H1 (cell line): ENCODE results near the gene FXN.

ENCODE experiments used
- BCL11A ChIP-seq, 2 experiments: IDR thresholded peaks; one replicate each; pipeline ENCODE4 v1.6.1; 2011; ENCODE audit warnings: low read depth in 2 of 2, low read length in 2 of 2, mild to moderate bottlenecking in 2 of 2
- CEBPB ChIP-seq: IDR thresholded peaks from 2 replicates; pipeline ENCODE4 v1.6.1; 2012; ENCODE audit warnings: low read depth, low read length
- CHD1 ChIP-seq: IDR thresholded peaks from 2 replicates; pipeline ENCODE4 v1.6.1; 2012; ENCODE audit warnings: low read depth, low read length, improper control_type of control experiment
- CTCF ChIP-seq, 3 experiments: IDR thresholded peaks; 1 replicate in 2 of 3; 2 replicates in 1 of 3; pipeline versions ENCODE4 v1.5.1 to v1.6.1; 2011; ENCODE audit warnings: low read length in 3 of 3, mild to moderate bottlenecking in 3 of 3, inconsistent platforms in 2 of 3, low read depth in 1 of 3, moderate library complexity in 1 of 3; ENCODE audit not compliant: insufficient read depth in 1 of 3; ENCODE audit errors: control extremely low read depth in 1 of 3
- EZH2 ChIP-seq: fragments of 200-600 bp; sonication (generic); IDR thresholded peaks from 2 replicates; pipeline ENCODE4 v1.7.1; 2012; ENCODE audit warnings: low read depth, mild to moderate bottlenecking, moderate library complexity, low read length, inconsistent platforms; ENCODE audit not compliant: severe bottlenecking
- POLR2A ChIP-seq, 2 experiments: IDR thresholded peaks; 1 replicate in 1 of 2; 2 replicates in 1 of 2; pipeline ENCODE4 v1.6.1; 2011; ENCODE audit warnings: low read depth in 2 of 2, low read length in 2 of 2, mild to moderate bottlenecking in 2 of 2; ENCODE audit errors: control extremely low read depth in 1 of 2
- POLR2AphosphoS5 ChIP-seq: IDR thresholded peaks from 2 replicates; pipeline ENCODE4 v1.6.1; 2011; ENCODE audit warnings: low read depth, low read length
- TF ChIP-seq, protein P1 (sequence below): IDR thresholded peaks from 2 replicates; pipeline ENCODE4 v1.6.1; 2012; ENCODE audit warnings: inconsistent platforms

DNA sequence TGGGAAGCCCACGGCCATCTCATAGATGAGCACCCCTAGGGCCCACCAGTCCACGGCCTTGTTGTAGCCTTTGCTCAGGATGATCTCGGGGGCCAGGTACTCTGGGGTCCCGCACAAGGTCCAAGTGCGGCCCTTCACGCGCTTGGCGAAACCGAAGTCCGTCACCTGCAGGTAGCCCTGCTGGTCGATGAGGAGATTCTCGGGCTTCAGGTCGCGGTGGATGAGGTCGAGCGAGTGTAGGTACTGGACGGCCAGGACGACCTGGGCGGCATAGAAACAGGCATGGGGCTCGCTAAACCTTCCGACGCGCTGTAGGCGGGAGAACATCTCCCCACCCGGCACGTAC, 22.2 kb upstream of the FXN start:
- no peak for TF ChIP-seq CTCF (IDR thresholded peaks at IDR 0.05; ENCODE audit: control extremely low read depth in 1 of 3, insufficient read depth in 1 of 3, low read depth in 1 of 3, low read length in 3 of 3)
- no peak for TF ChIP-seq POLR2AphosphoS5
- TF ChIP-seq POLR2A (IDR thresholded peaks at IDR 0.05; ENCODE audit: control extremely low read depth in 1 of 2, low read depth in 2 of 2, low read length in 2 of 2), result no peak
- TF ChIP-seq, protein P1, sequence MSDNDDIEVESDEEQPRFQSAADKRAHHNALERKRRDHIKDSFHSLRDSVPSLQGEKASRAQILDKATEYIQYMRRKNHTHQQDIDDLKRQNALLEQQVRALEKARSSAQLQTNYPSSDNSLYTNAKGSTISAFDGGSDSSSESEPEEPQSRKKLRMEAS, result no peak
- TF ChIP-seq EZH2, result no peak
- TF ChIP-seq BCL11A (IDR thresholded peaks at IDR 0.05; ENCODE audit: low read depth in 2 of 2, low read length in 2 of 2), result no peak
- TF ChIP-seq CHD1, result no peak
- TF ChIP-seq CEBPB, result no peak
